GM21528 (cell line): ENCODE results near the gene ENTHD1.

ENCODE experiments used
- ATAC-seq: cut with Tn5 transposase; IDR thresholded peaks from one replicate; pipeline ENCODE4 v1.9.1; 2021; ENCODE audit warnings: mild to moderate bottlenecking, moderate library complexity; ENCODE audit not compliant: unreplicated experiment, low FRiP score

Gene ENTHD1

GRCh38 chr22:39893526-39893925 lies at the start of gene ENTHD1:
Gene ENTHD1, minus strand, starts transcription at chr22:39893760. Its CDS starts 6,012 bp downstream, at chr22:39887748.
- no peak for ATAC-seq

- ATAC-seq = no peak
Observed at GRCh38 chr22:39943337-39943736, 49.8 kb upstream of the ENTHD1 start.

- no peak for ATAC-seq
Observed at GRCh38 chr22:39942439-39943230, 49.1 kb upstream of the ENTHD1 start.

- no peak for ATAC-seq
Observed at GRCh38 chr22:39941601-39942000, 48.0 kb upstream of the ENTHD1 start.

- no peak for ATAC-seq
Observed at GRCh38 chr22:39940757-39941305, 47.3 kb upstream of the ENTHD1 start.

- no peak for ATAC-seq
Observed at GRCh38 chr22:39939830-39940229, 46.3 kb upstream of the ENTHD1 start.

GRCh38 chr22:39938509-39939111 lies 45.0 kb upstream of the ENTHD1 start:
- ATAC-seq = no peak

- no peak for ATAC-seq
Observed at GRCh38 chr22:39937906-39938305, 44.3 kb upstream of the ENTHD1 start.

- no peak for ATAC-seq
Observed at GRCh38 chr22:39936523-39937145, 43.1 kb upstream of the ENTHD1 start.

GRCh38 chr22:39935612-39936011 lies 42.1 kb upstream of the ENTHD1 start:
- no peak for ATAC-seq

- no peak for ATAC-seq
Observed at GRCh38 chr22:39935116-39935515, 41.6 kb upstream of the ENTHD1 start.

GRCh38 chr22:39933741-39934140 lies 40.2 kb upstream of the ENTHD1 start:
- no peak for ATAC-seq

GRCh38 chr22:39932918-39933649 lies 39.5 kb upstream of the ENTHD1 start:
- ATAC-seq = no peak

- ATAC-seq = no peak
Observed at GRCh38 chr22:39932166-39932565, 38.6 kb upstream of the ENTHD1 start.

GRCh38 chr22:39931251-39931650 lies 37.7 kb upstream of the ENTHD1 start:
- ATAC-seq = no peak

GRCh38 chr22:39928536-39929520 lies 35.3 kb upstream of the ENTHD1 start:
- no peak for ATAC-seq

GRCh38 chr22:39927544-39927943 lies 34.0 kb upstream of the ENTHD1 start:
- no peak for ATAC-seq

GRCh38 chr22:39926753-39927152 lies 33.2 kb upstream of the ENTHD1 start:
- no peak for ATAC-seq

- ATAC-seq = no peak
Observed at GRCh38 chr22:39925909-39926679, 32.5 kb upstream of the ENTHD1 start.
